Raji (cell line): Measurements from ENCODE around the gene C11orf71.

Experiments used
- POLR2A ChIP-seq: IDR thresholded peaks from 2 replicates; pipeline ENCODE4 v1.6.1; 2011; ENCODE audit warnings: low read depth, low read length, control low read depth; ENCODE audit not compliant: insufficient read depth

Gene C11orf71

GRCh38 chr11:114379394-114380069 lies 20.8 kb downstream of the C11orf71 start:
- TF ChIP-seq POLR2A, result no peak

DNA sequence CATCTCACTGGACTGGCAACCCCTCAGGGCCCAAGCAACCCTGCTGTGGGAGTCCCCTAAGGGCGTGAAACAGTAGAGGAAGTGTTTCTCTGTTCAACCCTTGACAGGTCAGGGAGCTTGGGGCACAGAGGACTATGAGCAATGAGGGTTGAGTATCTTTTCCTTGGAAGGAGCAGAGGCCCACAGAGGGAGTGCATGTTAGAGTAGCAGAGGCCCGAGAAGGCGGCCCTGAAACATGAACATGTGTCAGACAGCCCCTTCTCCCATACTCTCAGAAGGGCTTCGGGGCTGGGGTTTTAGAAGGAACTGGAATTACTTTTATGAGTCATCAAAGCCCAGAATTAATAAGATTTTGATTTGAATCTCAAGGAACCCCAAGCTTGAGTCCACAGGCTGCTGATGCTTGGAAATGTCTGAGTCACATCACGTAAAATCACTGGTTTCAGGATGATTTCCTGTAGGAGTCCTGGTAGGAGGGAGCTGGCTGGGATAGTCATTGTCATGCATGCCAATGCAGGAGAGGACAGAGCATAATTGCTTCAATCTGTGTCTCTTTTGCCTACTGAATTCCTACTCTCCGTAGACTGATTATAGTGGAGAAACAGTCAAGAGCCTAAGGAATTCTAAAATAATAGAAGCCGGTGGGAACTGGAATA lies 22.6 kb downstream of the C11orf71 start:
- no peak for TF ChIP-seq POLR2A

GRCh38 chr11:114375052-114375451 lies 25.3 kb downstream of the C11orf71 start:
- no peak for TF ChIP-seq POLR2A

- no peak for TF ChIP-seq POLR2A
These were observed 31.2 kb downstream of the C11orf71 start for GRCh38 chr11:114368918-114369680.

DNA sequence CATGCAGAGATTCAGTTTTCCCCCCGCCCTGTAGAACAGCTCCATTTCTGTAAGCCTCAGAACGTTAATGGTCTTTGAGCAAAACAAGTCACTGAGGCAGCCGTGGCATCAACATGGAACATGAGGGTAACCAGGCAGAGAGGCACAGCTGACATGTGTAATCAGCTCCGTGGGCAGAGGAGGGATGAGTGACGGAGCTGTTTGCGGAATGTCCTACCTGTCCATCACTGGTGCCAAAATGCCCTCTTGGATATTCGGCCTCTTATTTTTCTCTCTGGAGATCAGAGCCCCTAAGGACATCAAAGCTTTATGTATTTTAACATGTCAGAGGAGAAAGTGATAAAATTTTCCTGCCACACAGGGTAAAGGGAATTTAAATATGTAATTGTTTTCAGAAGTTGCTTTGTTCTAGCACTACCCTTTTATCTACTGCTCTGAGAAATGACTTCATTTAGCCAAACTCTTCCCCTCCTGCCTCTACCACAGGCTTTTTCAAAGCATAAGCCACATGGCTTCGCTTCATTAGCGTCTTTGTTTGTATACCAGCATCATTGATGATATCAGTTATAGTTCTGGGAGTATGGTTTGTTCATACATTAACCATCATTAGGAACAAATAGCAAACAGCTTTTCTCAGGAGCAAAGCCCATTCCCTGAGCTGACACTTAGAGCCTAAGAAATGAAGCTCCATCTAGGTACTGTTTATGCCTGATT lies 32.9 kb downstream of the C11orf71 start:
- TF ChIP-seq POLR2A, result no peak

- no peak for TF ChIP-seq POLR2A
These were observed 33.7 kb downstream of the C11orf71 start for GRCh38 chr11:114366331-114367243.

- TF ChIP-seq POLR2A, result no peak
These were observed 37.4 kb downstream of the C11orf71 start for GRCh38 chr11:114362958-114363357.

DNA sequence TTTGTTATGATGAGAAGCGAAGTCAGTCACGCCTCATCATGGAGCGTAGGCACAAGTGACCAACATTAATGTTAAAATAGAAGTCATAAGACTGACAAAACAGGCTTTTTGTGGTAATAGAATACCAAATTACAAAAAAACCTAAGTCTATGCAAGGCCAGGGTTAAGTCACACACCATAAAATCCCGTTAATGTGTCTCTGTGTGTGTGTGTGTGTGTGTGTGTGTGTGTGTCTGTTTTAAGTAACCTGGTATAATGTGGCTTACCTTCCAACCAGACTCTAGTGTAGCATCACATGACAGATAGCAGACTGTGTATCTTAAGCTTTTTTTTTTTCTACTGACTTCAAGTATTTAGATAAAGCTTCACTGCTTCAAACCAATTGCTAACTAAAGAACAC lies 38.0 kb downstream of the C11orf71 start:
- TF ChIP-seq POLR2A, result no peak

GRCh38 chr11:114359342-114359741 lies 41.0 kb downstream of the C11orf71 start:
- TF ChIP-seq POLR2A, result no peak

- no peak for TF ChIP-seq POLR2A
These were observed 41.6 kb downstream of the C11orf71 start for GRCh38 chr11:114358716-114359115.

DNA sequence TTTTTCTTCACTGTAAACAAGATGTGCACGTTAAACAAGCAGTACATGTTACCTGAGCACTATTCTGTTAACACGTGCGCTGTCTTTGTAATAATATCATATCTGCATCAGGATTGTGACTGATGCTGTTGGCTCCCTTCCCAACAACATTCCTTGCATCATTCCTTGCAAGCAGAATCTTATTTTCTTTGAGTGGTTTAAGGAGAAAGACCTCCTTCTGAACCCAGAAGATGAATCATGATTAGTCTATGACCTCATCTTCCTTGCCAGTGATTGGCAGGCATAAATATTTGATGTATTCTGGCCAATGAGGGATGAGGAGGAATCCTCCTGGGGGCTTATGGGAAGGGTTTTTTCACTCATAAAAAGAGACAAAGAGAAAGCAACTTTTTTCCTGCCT lies 46.2 kb downstream of the C11orf71 start:
- TF ChIP-seq POLR2A, result no peak

GRCh38 chr11:114353443-114353842 lies 46.9 kb downstream of the C11orf71 start:
- TF ChIP-seq POLR2A, result no peak

DNA sequence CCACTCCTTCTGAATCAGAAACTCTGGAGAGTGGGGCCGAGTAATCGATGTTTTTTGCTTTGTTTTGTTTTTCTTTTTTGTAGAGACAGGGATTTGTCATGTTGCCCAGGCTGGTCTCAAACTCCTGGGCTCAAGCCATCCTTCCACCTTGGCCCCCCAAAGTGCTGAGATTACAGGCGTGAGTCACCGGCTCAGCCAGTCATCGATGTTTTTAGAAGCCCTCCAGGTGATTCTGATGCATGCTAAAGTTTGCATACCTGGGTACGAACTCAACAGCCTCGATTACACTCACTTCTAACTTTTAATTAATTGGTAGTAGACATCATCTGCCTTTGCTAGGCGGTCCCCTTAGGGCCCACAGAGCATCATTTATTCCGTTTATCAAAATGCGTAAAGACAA lies 50.3 kb downstream of the C11orf71 start:
- no peak for TF ChIP-seq POLR2A
